Medulla oblongata (tissue), 1 donor: ENCODE data around the gene LRRC36.

Experiments used
- DNase-seq: peaks from one replicate; pipeline ENCODE4 v3.0.0-alpha.2; 2015; ENCODE audit errors: extremely low spot score

The LRRC36 gene

DNA sequence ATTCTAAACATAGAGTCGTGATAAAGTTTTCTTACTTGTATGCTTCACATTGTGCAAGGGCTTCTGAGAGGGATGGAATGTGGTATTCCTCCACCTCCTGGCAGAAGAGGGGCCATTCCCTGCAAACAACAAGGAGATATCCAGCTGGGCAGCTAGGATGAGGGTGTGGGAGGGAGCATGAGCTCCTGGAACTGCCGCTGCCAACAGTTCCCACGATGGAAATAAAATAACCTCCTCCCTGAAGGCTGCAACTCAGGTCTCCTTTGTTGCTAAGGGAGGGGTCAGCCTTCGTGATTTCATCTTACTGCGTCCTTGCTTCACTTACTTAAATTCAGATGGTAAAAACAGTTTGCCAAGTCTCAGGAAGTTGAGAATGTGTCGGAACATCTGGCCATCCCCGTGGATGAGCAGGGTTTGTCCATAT lies 31.7 kb upstream of the LRRC36 start:
- DNase-seq, result no peak

DNA sequence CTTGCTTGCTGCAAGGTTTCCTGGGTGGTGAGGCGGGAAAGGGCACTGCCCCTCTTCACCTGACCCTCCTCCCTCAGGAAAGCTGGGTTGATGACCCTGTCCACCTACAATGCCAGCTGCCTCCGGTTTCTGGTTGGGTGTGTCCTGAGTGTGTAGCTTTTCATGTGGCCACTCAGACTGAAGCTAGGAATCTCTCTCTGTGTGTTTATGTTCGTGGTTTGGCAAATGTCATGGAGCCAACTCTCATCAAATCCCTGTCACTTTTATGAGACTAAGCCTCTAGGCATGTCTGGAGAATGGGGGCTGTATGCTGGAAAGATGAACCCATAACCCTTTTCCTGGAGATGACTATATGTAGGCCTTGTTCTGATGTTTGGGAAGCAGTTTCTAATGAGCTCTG lies 30.2 kb upstream of the LRRC36 start:
- DNase-seq, result no peak

DNA sequence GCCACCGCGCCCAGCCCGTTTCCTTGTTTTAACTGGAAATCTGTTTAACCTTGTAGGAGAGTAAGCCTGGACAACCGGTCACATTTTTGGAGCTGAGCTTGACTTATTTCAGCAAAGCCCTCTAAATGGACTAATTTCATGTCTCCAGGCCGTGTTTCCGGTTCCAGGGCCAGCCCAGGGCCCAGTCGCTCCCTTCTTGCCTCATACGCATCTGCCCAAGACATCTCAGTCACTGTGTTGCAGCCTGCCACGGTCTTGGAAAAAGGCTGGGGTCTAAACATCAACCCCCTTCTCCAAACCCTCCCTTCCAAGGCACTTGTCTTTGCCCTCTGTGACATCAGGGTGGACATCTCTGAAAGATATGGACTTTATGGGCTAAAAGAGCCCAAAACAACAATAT lies 28.3 kb upstream of the LRRC36 start:
- no peak for DNase-seq

DNA sequence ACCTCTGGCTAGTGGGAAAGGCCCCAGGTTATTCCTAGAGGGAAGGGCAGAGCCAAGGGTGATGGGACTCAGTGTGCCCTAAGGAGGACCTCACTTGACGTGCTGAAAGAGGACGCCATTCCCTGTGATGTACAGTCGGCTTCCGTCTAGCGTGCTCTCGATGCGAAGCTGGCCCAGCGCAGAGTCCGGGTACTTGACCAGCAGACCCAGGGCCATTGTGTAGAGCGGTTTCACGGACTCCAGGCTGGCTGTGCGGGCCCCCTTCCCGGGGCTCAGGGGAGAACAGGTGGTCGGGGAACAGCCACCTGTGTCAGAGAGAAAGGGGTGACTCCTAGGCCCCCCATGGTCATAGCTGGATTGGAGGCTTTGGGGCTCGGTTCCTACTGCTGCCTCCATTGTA lies 27.3 kb upstream of the LRRC36 start:
- no peak for DNase-seq

DNA sequence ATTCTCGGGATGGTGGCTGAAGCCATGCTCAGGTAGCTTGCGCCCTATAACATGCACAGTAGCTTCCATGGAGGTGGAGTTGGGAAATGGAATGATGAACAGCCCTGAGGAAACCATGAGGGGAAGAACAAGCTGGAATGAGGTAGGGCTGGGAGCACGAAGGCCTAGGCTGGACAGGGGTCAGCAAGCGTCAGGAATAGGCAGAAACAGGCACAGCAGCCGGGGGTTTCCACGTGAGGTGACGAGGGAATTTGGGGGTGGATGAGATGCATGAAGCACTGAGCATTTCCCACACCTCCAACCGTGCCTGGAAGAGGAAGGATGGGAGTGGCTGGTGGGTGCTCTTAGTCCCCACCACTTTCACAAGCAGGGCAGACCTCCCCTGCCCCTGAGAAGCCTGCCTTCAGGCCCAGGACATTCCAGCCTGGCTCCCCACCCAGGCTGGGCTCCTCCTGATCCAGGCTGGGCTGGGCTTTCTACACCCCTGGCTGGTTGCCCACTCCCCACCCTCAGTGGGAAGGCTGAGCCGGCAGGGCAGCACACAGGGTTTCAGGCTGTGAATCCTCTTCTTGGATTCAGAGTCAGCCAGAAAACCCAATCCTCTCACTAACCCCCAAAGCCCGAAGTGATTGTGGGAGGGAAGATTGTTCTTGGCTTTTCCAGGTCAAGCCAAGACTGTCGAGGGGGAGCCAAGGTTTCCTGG lies 25.4 kb upstream of the LRRC36 start:
- DNase-seq, result peak; percentile 16

DNA sequence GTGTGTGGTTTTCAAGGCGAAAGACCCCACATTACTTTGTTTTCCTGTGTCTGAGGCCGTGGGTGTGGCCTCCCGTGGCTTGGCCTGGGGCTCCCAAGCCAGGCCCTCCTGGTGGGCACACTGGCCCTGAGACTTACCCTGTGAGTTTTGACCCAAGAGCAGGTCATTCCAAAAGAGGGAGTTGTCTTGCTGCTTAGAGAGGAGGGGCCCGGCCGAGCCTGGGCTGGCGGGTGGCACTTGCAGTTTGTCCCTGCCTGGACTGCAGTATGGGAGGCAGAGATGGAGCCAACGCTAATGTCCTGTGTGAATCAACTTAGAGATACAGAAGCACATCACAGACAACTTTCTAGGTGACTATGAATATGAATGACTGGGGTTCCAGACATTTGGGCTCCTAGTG lies 24.5 kb upstream of the LRRC36 start:
- DNase-seq, result no peak

DNA sequence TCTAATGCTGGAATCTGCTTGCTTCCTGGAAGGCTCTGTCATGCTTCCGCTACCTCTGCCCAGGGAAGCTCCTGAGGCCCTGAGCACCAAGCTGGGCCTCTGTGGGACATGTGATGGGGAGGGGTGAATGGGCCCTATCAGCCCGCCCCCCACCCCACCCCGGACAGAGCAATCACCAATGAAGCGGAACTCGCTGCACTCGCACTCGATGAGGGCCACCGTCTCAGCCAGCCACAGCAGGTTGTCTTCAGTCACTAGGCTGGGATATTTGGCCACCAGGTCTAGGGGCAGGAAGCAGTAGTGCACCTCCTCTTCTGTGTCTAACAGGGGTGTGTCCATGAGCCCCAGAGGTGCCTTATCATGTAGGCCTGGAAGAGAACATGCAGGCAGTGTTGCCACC lies 23.6 kb upstream of the LRRC36 start:
- no peak for DNase-seq

DNA sequence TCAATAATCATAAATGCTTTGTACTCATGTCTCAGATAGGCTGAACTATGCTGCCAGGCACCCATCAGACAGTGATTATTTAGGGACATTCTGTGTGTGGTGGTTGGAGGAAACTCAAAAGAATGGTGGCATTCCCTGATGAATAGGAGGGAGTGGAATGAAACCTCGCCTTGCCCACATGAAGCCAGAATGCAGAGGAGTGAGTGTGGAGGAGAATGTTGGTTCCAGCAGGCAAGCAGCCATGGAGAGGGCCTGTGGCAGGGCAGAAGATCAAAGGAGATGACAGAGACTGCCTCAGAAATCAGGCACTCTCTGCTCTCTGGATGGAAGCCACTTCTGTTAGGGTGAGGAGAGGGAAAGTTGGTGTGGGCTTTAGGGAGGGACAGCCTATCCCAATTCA lies 22.6 kb upstream of the LRRC36 start:
- DNase-seq, result no peak

DNA sequence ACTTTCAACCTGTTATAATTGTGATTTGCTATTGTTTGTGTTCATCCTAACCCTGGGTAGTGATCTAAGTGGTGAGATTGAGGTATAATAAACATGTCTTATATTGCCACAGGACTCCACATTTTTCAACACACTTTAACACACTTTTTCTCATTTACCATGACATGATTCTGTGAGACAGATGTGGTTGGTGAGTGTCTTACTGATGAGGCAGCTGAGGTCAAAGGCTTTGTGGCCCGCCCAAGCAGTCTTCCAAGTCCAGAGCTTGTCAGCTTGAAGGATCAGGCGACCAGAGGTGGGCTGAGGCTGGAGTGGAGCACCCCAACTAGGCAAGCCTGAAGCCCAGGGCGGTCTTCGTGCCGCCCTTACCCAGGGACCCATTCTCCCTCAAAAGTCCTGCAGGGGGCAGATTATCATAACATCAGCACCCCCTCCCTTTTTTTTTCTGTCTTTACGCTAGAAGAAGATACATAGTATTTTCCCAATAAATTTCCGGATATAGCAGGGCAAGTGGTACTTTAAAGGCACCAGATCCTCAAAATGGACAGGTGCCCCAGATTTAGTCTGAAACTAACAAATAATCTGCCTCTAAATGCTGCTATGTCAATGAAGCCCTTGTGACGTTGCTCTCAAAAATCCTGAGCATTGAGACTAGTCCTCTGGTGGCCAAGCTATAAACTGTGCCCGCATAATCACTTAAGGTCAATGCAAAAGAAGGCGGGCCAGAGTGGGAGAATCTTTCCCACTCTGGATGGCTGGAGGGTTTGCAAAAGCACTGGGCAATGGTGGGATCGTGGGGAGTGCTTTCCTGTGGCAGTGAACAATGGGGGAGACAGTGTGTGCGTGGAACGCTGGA lies 21.2 kb upstream of the LRRC36 start:
- no peak for DNase-seq

DNA sequence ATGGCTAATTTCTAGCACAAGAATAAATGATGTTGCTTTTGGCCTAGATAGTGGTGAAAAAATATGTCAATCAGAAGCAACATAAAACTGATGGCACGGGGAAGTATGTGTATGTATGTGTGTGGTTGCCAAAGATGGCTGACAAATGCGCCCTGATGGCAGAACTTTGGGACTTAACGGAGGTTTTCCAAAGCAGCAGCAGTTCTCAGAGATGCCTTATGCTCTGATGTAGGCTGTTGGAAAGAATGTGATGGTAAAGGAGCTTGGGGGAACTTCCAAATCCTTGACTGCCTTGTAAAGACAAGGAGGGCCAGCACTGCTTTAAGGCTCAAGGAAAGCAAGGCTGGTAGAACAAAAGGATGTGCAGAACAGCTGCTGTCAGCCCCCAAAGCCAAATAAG lies 16.1 kb upstream of the LRRC36 start:
- DNase-seq, result no peak

DNA sequence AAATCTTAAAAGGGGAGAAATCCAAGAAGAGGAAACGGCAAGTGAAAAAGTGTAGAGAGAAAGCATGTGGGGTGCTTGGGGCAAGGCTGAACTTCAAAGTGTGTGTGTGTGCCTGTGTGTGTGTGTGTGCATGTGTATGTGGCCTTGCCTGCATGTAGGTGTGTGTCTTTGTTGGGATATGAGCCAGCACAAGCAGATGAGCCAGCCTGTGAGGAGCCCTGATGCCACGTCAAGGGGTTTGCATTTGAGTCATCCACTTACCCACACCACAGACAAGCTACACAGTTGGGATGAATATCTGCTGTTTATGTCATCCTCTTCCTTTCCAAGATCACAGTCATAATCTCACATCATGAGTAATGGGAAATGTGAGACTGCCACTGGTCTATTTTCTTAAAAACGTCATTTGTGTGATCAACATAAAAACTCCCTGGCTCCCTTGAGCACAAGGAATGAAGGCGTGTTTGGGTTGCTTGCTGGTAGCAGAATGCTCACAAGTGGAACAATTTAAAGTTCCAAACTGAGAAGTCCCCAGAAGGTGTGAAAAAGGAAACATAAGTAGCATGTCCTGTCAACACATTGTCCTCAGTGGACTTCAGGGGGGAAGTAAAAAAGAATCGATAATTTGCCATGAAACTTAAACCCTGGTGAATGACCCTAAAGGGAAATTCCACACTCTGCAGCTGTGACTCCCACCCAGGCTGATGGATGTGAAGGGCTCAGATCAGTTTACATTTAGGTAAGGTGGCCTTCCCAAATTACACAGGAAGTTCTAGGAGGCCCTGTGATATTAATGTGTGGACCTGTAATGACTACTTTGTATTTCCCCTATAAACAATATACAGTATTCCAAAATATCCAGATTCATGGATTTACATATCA lies 14.8 kb upstream of the LRRC36 start:
- no peak for DNase-seq

DNA sequence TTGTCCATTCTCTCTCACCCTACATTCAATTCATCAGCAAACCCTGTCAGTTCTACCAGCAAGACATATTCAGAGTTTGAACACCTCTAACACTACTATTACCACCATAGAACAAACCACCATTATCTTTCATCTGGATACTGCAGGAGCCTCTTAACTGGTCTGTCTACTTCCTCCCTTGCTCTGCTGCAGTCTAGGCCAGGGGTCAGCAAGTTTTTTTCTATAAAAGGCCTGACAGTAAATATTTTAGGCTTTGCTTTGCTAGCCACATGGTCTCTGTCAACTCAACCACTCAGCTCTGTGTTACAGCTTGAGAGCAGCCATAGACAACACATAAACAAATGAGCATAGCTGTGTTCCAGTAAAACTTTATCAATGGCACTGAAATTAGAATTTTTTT lies 13.9 kb upstream of the LRRC36 start:
- DNase-seq, result peak; percentile 10

DNA sequence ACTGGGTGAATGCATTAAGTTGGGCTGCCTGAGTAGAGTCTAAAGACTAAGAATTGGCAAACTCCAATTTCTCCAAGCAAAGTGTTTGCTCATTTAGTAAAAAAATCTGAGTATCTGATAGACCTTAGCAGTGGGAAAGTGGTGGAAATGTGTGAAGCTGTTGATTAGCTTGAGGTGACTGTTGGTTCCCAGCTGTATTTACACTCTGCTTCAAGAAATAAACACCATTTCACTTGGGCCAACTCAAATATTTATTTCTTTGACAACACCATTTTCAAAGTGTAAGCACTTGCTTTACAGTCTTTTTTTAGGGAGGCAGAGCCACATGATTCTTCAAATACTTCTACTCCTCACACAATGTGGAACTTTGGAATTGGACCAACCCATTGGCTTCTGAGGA lies 8.8 kb upstream of the LRRC36 start:
- no peak for DNase-seq

DNA sequence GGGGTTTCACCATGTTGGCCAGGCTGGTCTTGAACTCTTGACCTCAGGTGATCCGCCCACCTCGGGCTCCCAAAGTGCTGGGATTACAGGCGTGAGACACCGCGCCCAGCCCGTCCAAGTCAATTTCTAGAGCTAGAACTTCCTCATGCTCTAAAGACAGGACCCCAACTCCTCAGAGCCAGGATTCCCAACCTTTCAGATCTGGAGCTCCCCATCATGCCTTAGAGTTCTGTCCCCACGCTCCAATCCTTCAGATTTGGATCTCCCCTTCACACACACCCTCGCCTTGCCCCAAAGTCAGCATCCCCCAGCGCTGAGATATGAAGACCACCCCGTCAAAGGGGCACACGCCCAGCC lies 522 bp upstream of the LRRC36 start:
- no peak for DNase-seq

DNA sequence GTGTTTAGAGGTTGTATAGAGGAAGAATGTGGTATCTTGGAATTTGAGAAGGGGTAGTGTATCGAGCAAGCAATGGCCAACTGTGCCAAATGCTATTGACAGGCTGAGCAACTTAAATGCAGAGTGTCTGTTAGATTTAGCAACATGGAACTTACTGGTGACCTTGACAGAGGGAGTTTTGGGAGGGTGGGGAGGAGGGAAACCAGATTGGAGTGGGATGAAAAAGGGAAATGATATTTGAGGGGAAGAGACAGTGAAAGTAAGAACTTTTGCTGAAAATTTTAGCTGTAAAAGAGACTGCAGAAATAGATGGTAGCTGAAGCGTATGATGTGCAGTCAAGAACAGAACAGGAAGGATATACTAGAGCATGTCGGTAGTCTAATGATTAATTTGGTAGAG lies 1.1 kb downstream of the LRRC36 start:
- DNase-seq, result no peak

DNA sequence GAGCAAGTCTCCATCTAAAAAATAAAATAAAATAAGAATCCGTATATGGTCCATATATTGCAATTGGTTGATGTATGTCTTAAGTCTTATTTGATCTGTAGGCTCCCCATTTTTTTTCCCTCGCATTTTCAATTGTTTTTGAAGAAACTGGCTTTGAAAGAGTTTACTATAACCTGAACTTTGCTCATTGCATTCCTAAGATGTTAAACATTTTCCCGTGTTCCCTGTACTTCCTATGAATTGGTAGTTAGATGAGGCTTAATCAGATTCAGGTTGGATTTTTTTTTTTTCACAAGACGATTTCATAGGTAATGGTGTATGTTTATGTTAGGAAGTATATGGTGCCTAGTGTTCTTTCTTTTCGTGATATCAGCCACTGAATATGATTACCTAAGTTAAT lies 3.3 kb downstream of the LRRC36 start:
- no peak for DNase-seq

DNA sequence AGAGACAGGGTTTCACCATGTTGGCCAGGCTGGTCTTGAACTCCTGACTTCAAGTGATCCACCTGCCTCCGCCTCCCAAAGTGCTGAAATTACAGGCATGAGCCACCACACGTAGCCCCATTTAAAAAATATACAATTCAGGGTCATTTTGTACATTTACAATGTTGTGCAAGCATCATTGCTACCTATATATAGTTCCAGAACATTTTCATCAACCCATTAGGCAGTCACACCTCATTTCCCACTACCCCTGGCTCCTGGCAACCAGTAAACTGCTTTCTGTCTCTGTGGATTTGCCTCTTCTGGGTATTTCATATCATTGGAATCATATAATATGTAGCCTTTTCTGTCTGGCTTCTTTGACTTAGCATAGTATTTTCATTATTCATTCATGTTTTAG lies 6.7 kb downstream of the LRRC36 start:
- no peak for DNase-seq

DNA sequence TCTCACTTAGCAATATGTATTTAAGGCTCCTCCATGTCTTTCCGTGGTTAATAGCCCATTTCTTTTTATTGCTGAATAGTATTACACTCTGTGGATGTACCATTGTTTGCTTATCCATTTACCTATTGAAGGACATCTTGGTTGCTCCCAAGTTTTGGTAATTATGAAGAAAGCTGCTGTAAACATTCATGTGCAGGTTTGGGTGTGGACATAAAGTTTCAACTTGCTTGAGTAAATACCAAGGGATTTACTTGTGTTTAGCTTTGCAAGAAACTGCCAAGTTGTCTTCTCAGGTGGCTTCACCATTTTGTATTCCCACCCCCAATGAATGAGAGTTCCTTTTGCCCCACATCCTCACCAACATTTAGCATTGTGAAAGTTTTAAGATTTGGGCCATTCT lies 9.5 kb downstream of the LRRC36 start:
- DNase-seq, result no peak

DNA sequence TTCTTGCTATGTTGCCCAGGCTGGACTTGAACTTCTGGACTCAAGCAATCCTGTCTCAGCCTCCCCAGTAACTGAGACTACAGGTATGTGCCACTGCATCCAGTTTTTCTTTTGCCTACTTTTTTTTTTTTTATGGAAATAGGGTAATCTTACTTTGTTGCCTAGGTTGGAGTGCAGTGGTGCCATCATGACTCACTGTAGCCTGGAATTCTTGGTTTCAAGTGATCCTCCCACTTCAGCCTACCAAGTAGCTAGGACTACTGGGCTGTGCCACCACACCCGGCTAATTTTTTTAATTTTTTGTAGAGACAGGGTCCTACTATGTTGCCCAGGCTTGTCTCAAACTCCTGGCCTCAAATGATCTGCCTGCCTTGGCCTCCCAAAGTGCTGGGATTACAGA lies 10.0 kb downstream of the LRRC36 start:
- DNase-seq, result no peak

DNA sequence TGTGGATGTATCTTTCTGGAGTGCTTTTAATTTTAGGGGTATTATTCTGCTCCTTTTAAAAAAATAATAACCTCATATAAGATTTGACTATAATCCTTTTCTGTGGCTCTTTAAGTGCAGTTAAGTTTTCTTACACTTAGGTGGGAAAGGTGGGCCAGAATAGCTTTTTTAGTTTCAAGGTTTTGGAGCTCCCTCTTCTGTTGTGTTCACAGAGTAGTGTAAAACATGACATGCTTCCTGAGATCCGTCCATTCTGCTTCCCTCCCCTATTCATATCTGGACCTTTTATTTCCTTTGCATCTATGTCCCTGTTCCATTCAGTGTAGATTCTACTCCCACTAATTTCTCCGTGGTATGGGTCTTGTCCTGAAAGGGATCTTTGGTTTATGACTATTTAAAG lies 12.8 kb downstream of the LRRC36 start:
- DNase-seq, result no peak

DNA sequence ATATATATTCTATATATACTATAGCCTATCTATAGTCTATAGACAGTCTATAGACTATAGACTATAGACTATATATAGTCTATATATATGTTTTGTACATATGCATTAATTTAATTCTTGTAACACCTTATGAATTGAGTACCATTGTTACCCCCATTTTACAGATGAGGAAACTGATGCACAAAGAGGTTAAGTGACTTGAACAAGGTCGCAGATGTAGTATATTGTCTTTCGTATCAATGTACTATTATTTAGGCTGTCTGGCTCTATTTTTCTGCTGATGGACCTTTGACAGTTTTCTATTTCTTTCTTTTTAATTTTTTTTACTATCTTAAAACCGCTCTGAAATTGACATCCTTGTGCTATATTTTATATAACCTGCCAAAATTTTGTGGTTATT lies 14.6 kb downstream of the LRRC36 start:
- DNase-seq, result no peak

DNA sequence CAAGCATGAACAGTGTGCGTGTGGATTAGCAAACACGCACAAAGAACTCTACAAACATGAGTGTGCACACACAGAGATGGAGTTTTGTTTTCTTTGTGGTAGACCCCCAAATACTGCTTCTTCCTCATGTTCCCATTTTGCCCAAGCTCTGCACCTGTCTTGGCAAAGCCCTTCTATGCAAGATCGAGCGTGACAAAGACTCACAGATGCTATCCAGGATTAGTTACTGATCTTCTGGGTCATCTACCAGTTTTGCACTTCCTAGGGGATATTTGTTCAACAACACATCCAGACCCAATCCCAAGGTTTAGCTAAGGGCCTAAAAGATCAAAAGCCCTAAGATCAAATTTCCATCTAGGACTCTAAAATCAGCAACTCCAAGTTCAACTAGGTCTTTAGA lies 16.0 kb downstream of the LRRC36 start:
- DNase-seq, result no peak

DNA sequence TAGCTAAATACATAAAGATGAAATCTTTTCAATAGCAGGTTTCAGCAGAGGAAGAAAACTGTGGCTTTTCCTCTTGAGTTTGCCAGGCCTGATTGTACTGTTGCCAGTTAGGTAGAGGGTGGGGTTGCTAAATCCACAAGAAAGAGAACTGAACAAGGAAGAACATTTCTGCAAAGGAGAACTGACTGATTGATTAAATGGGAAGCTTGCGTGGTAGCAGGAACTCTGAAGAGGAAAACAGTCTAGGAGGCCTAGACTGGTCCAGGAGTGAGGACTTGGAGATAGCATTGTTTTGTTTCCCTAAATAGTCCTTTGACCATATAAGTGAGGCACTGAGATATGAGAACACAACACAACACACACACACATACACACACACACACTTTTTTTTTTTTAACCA lies 18.8 kb downstream of the LRRC36 start:
- DNase-seq, result no peak
